Thyroid gland (tissue), 4 donors: ENCODE data around the gene DLL1. TPM values are rescaled to one million over a fixed set of nuclear protein-coding genes. Genes with fewer than 3 reads are reported as not detected.
"Not testable (repeated sequence)": the region's sequence is repeated elsewhere in the genome, so short reads cannot be mapped to it uniquely, and the experiment has no call there.

Source experiments
- DNase-seq, 2 donors: peaks; one replicate each; pipeline ENCODE4 v3.0.0-alpha.2; 2019
- H3K27ac ChIP-seq, 3 donors: fragments of 200-600 bp; sonication (generic); 1 replicate in 2 of 3; 2 replicates in 1 of 3; pipeline ENCODE4 v1.5.1; 2016 to 2019; ENCODE audit warnings: mild to moderate bottlenecking in 1 of 3, moderate library complexity in 1 of 3
- H3K27me3 ChIP-seq: fragments of 200-600 bp; sonication (generic); one replicate; pipeline ENCODE4 v1.5.1; 2019
- H3K36me3 ChIP-seq, 2 donors: fragments of 200-600 bp; sonication (generic); one replicate each; pipeline ENCODE4 v1.5.1; 2016 to 2019
- H3K4me1 ChIP-seq, 2 donors: fragments of 200-600 bp; sonication (generic); one replicate each; pipeline ENCODE4 v1.5.1; 2017 to 2019
- H3K4me3 ChIP-seq, 3 donors: fragments of 200-600 bp; sonication (generic); replicated peaks in 1 of 3; 1 replicate in 2 of 3; 2 replicates in 1 of 3; pipeline ENCODE4 v1.5.1; 2016; ENCODE audit warnings: mild to moderate bottlenecking in 1 of 3
- H3K9me3 ChIP-seq: fragments of 200-600 bp; sonication (generic); one replicate; pipeline ENCODE4 v1.5.1; 2017
- POLR2A ChIP-seq, 2 donors: fragments of 450-650 bp; IDR thresholded peaks; one replicate each; pipeline ENCODE4 v1.6.1; 2017; ENCODE audit warnings: antibody characterized with exemption in 2 of 2, mild to moderate bottlenecking in 2 of 2, moderate library complexity in 1 of 2
- WGBS, 2 donors: methylation state at CpG; one replicate each; pipeline ENCODE4 v1.1.5; 2017; 5-methylcytosine and 5-hydroxymethylcytosine counted together
- intact Hi-C: fragments of 100-400 bp; cut with DNase I; formaldehyde crosslinking; loops from one replicate; pipeline ENCODE4 v1.15.1; 2023
- total RNA-seq, 4 donors: library from RNA; depleted of rRNA; stranded (reverse); fragments of >200 nt; gene quantifications; one replicate each; pipeline ENCODE4 v1.2.3, GENCODE V29; 2016
- TF ChIP-seq, protein P1 (sequence below), 6 experiments: fragments of 200-600 bp in 3 of 6; fragments of 450-650 bp in 3 of 6; sonication (generic) in 3 of 6; IDR thresholded peaks; one replicate each; pipeline ENCODE4 v1.5.1; 2016 to 2019; ENCODE audit warnings: antibody characterized with exemption in 6 of 6, mild to moderate bottlenecking in 2 of 6, inconsistent platforms in 1 of 6, moderate library complexity in 1 of 6

The DLL1 gene, protein sequence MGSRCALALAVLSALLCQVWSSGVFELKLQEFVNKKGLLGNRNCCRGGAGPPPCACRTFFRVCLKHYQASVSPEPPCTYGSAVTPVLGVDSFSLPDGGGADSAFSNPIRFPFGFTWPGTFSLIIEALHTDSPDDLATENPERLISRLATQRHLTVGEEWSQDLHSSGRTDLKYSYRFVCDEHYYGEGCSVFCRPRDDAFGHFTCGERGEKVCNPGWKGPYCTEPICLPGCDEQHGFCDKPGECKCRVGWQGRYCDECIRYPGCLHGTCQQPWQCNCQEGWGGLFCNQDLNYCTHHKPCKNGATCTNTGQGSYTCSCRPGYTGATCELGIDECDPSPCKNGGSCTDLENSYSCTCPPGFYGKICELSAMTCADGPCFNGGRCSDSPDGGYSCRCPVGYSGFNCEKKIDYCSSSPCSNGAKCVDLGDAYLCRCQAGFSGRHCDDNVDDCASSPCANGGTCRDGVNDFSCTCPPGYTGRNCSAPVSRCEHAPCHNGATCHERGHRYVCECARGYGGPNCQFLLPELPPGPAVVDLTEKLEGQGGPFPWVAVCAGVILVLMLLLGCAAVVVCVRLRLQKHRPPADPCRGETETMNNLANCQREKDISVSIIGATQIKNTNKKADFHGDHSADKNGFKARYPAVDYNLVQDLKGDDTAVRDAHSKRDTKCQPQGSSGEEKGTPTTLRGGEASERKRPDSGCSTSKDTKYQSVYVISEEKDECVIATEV
- 10 to 100 TPM in 3 of 4 donors, 1 to 10 TPM in 1; 6.6 to 14.9 (median 11.5) TPM for total RNA-seq

DNA sequence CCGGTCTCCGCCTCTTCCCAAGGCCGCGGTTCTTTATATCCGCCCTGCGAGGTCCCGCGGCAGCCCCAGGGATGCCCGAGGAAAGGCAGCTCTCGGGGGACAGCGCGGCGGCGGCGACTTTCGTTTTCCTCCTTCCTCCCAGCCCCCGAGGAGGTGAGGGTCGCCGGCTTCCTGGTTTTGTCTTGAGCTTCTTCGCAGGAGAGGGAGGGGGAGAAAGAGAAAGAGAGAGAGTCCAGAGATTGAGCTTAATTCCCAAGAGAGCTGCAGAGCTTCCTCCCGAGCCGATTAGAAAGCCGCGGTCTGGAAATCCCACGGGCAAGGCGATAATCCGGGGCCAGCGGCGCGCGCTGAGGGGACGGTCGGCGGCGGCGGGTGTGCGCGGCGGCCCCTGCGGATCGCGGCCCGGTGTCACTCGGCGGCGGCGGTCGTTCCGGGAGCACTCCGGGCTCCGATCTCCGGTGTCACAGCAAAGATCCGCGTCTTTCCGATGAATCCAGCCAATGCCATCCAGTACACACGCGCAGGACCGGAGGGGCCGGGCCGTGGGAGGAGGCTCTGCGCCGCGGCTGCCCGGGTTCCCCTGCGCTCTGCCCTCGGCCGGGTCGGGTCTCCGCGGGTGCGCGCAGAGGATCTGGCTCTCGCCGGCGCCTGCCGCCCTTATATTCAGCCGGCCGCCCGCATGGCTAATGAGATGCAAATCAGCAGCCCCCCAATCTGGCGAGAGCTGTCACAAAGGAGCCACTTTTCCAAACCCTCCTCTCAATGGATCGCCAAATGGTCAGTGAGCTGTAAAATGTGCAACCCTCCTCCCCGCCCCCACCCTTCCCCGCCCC, at the start of gene DLL1:
Gene DLL1 (minus strand): TSS at position 783 of the 833 bp plus-strand sequence. CDS start 939 bp downstream, outside the sequence.
- WGBS, 2 donors: 2% methylated on average over 36 to 47 of the region's 83 CpGs
- H3K27ac ChIP-seq: peak within 1 kb of the TSS; percentile 57 to 71 (median 60)
- DNase-seq: peak; percentile 42 to 52
- peak within 1 kb of the TSS; percentile 24 to 72 (median 71) for H3K4me3 ChIP-seq
- H3K36me3 ChIP-seq: peaks cover 0 to 2% of the 10 kb centered on the region in 2 donors
- intact Hi-C loops: loop anchor here (10.0 kb wide), 1 partner anchor 336 kb away; no protein-coding TSS in a partner anchor
- no peaks in the 10 kb centered on the region for H3K9me3 ChIP-seq
- peaks cover 31 to 50% of the 10 kb centered on the region in 2 donors for H3K4me1 ChIP-seq
- TF ChIP-seq POLR2A (IDR thresholded peaks at IDR 0.05): peak in 1 of 2 donors; percentile 65
- TF ChIP-seq, protein P1, sequence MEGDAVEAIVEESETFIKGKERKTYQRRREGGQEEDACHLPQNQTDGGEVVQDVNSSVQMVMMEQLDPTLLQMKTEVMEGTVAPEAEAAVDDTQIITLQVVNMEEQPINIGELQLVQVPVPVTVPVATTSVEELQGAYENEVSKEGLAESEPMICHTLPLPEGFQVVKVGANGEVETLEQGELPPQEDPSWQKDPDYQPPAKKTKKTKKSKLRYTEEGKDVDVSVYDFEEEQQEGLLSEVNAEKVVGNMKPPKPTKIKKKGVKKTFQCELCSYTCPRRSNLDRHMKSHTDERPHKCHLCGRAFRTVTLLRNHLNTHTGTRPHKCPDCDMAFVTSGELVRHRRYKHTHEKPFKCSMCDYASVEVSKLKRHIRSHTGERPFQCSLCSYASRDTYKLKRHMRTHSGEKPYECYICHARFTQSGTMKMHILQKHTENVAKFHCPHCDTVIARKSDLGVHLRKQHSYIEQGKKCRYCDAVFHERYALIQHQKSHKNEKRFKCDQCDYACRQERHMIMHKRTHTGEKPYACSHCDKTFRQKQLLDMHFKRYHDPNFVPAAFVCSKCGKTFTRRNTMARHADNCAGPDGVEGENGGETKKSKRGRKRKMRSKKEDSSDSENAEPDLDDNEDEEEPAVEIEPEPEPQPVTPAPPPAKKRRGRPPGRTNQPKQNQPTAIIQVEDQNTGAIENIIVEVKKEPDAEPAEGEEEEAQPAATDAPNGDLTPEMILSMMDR (IDR thresholded peaks at IDR 0.05): no peak
- peaks cover 16% of the 10 kb centered on the region for H3K27me3 ChIP-seq

DNA sequence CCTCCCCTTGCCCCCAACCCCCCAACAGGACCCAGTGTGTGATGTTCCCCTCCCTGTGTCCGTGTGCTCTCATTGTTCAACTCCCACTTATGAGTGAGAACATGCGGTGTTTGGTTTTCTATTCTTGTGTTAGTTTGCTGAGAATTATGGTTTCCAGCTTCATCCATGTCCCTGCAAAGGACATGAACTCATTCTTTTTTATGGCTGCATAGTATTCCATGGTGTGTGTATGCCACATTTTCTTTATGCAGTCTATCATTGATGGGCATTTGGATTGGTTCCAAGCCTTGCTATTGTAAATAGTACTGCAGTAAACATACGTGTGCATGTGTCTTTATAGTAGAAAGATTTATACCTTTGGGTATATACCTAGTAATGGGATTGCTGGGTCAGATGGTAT, 44.3 kb upstream of the DLL1 start:
- DNase-seq, H3K4me3 ChIP-seq, intact Hi-C loops, H3K9me3 ChIP-seq, H3K27ac ChIP-seq, H3K4me1 ChIP-seq, H3K27me3 ChIP-seq: not testable (repeated sequence)
- WGBS, 2 donors: 94 to 98% methylated on average over 3 of the region's 3 CpGs
- H3K36me3 ChIP-seq: peaks cover 7 to 20% of the 10 kb centered on the region in 2 donors

DNA sequence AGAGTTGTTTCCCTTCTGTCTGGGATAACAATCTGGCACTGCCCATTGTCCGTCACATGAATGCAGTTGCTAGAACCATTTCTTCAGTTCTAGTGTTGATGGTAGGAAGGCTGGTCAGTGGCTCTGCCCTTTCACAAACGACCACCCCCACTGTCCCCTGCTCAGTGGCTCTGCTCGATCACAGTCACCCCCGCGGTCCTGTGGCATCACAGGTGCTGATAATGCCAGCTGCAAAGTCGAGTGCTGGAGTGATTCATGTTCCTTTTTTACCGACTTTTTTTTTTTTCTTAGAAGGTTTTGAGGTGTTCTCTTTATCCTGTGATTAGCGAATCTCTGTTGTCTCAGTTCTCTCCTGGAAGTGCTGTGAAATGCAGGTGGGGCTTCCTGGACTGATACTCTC, 38.4 kb upstream of the DLL1 start:
- Histone ChIP-seq H3K9me3 (no peaks in the 10 kb centered on the region), H3K4me1 (no peaks in the 10 kb centered on the region), H3K27me3 (no peaks in the 10 kb centered on the region), H3K36me3 (peaks cover 18 to 26% of the 10 kb centered on the region in 2 donors), H3K4me3 (no peak overlapping the region), H3K27ac (no peak overlapping the region)
- no peak for TF ChIP-seq POLR2A (IDR thresholded peaks at IDR 0.05)
- TF ChIP-seq, protein P1 (IDR thresholded peaks at IDR 0.05): no peak
- WGBS, 2 donors: 93% methylated on average over 8 of the region's 8 CpGs
- DNase-seq: no peak
- intact Hi-C loops: no loop called here

DNA sequence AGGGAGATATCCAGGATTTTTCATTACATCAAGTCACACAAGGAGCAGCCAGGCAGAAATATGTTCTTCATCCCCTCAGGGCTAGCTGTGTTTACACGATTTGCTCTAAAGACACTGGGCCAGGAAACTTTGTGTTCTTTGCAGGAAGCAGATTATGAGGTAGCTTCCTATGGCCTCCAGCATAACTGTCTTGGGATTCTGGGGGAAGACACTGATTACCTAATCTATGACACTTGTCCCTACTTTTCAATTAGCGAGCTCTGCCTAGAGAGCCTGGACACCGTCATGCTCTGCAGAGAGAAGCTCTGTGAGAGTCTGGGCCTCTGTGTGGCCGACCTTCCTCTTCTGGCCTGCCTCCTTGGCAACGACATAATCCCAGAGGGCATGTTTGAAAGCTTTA, 26.8 kb upstream of the DLL1 start:
- Histone ChIP-seq H3K27ac (no peak overlapping the region), H3K27me3 (no peaks in the 10 kb centered on the region), H3K36me3 (peaks cover 0 to 13% of the 10 kb centered on the region in 2 donors), H3K4me3 (no peak overlapping the region), H3K4me1 (peaks cover 0 to 6% of the 10 kb centered on the region in 2 donors), H3K9me3 (no peaks in the 10 kb centered on the region)
- 70 to 81% methylated on average over 5 of the region's 5 CpGs for WGBS, 2 donors
- TF ChIP-seq, protein P1 (IDR thresholded peaks at IDR 0.05): no peak
- TF ChIP-seq POLR2A (IDR thresholded peaks at IDR 0.05): no peak
- intact Hi-C loops: no loop called here
- DNase-seq: no peak

DNA sequence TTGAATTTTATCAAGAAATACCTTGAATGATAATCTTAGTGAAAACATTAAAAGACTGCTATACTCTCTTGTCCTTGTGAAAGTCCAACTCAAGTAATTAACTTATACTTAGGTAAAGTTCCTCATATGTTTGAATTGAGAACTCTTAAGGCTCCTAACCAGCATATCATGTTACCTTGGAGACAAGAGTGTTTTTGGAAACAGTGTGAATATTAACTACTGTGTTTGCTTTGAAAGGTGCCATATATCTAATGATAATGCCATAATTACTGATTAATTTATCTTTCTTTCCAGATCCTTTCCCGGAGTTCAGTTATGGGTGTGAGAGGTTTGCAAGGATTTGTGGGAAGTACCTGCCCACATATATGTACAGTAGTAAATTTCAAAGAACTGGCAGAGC, 26.2 kb upstream of the DLL1 start:
- no peaks in the 10 kb centered on the region for H3K27me3 ChIP-seq
- H3K36me3 ChIP-seq: peaks cover 0 to 13% of the 10 kb centered on the region in 2 donors
- peaks cover 0 to 6% of the 10 kb centered on the region in 2 donors for H3K4me1 ChIP-seq
- no peak overlapping the region for H3K27ac ChIP-seq
- WGBS, 2 donors: 78 to 90% methylated on average over 1 of the region's 1 CpG
- H3K9me3 ChIP-seq: no peaks in the 10 kb centered on the region
- intact Hi-C loops: no loop called here
- no peak for TF ChIP-seq POLR2A (IDR thresholded peaks at IDR 0.05)
- TF ChIP-seq, protein P1 (IDR thresholded peaks at IDR 0.05): no peak
- DNase-seq: no peak
- no peak overlapping the region for H3K4me3 ChIP-seq
